ENCODE results near the gene ZNF784. TPM values are rescaled to one million over a fixed set of nuclear protein-coding genes. Genes with fewer than 3 reads are reported as not detected.

ZNF784 gene
- total and polyA plus RNA-seq, 2 of the 13 experiments (the other 11 are each of a cell fraction or from before 2014, with no cell fraction given), result 4.1 to 4.2 TPM

DNA sequence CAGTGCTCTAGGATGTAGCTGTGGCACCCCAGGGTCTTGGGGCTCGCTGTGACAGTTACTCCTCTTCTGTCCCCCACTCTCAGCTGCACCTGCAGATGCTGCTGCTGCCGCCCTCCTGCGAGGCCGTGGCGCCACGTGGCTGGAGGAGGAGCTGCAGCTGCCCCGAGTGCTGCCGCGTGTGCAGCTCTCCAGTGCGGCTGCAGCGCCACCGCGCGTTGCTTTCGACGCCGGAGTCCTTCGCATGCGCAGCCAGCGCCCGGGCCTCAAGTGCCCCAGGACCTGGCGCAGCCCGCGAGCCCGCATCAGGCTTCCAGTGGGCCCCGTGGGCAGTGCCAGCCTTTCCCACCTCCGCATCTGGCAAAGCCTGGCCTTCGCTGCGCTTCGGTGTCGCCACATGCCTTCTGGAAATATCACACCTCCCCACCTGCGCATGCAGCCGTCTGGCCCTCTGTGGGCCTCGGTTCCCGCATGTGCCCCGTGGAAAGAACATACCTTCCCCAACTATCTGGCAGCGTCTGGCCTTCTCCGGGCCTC lies 15.7 kb upstream of the ZNF784 start (continued):
- TF ChIP-seq, protein P1, sequence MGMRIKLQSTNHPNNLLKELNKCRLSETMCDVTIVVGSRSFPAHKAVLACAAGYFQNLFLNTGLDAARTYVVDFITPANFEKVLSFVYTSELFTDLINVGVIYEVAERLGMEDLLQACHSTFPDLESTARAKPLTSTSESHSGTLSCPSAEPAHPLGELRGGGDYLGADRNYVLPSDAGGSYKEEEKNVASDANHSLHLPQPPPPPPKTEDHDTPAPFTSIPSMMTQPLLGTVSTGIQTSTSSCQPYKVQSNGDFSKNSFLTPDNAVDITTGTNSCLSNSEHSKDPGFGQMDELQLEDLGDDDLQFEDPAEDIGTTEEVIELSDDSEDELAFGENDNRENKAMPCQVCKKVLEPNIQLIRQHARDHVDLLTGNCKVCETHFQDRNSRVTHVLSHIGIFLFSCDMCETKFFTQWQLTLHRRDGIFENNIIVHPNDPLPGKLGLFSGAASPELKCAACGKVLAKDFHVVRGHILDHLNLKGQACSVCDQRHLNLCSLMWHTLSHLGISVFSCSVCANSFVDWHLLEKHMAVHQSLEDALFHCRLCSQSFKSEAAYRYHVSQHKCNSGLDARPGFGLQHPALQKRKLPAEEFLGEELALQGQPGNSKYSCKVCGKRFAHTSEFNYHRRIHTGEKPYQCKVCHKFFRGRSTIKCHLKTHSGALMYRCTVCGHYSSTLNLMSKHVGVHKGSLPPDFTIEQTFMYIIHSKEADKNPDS (CRISPR knock-in tag; IDR thresholded peaks at IDR 0.05), result no peak
- TF ChIP-seq ZNF652 (CRISPR knock-in tag; IDR thresholded peaks at IDR 0.05; ENCODE audit: borderline replicate concordance, low read depth) (no peak), NR2F1 (CRISPR knock-in tag; IDR thresholded peaks at IDR 0.05) (no peak), SIN3B (IDR thresholded peaks at IDR 0.05; ENCODE audit: low read length) (no peak), FOXC1 (CRISPR knock-in tag; IDR thresholded peaks at IDR 0.05; ENCODE audit: borderline replicate concordance) (0 out of 2 replicates have a peak, but pooled peaks have one; percentile 33), MTF1 (CRISPR knock-in tag; IDR thresholded peaks at IDR 0.05) (no peak), ZNF557 (CRISPR knock-in tag; IDR thresholded peaks at IDR 0.05) (no peak), IKZF4 (CRISPR knock-in tag; IDR thresholded peaks at IDR 0.05; ENCODE audit: borderline replicate concordance, low read depth, not compliant biosample characterization) (no peak), POLR2G (IDR thresholded peaks at IDR 0.05; ENCODE audit: low read depth, low read length) (no peak), PHF5A (CRISPR knock-in tag; IDR thresholded peaks at IDR 0.05; ENCODE audit: low read depth, unreplicated experiment) (no peak), ZNF720 (CRISPR knock-in tag; IDR thresholded peaks at IDR 0.05) (no peak), KDM2A (CRISPR knock-in tag; IDR thresholded peaks at IDR 0.05; ENCODE audit: borderline replicate concordance, low read depth) (no peak)
- TF ChIP-seq, protein P2, sequence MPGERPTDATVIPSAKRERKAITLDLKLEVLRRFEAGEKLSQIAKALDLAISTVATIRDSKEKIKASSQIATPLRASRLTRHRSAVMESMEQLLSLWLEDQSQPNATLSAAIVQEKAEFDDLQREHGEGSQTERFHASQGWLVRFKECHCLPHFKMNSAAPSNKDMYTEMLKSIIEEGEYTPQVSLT (CRISPR knock-in tag; IDR thresholded peaks at IDR 0.05; ENCODE audit: borderline replicate concordance, low read depth), result no peak
- TF ChIP-seq, protein P3, sequence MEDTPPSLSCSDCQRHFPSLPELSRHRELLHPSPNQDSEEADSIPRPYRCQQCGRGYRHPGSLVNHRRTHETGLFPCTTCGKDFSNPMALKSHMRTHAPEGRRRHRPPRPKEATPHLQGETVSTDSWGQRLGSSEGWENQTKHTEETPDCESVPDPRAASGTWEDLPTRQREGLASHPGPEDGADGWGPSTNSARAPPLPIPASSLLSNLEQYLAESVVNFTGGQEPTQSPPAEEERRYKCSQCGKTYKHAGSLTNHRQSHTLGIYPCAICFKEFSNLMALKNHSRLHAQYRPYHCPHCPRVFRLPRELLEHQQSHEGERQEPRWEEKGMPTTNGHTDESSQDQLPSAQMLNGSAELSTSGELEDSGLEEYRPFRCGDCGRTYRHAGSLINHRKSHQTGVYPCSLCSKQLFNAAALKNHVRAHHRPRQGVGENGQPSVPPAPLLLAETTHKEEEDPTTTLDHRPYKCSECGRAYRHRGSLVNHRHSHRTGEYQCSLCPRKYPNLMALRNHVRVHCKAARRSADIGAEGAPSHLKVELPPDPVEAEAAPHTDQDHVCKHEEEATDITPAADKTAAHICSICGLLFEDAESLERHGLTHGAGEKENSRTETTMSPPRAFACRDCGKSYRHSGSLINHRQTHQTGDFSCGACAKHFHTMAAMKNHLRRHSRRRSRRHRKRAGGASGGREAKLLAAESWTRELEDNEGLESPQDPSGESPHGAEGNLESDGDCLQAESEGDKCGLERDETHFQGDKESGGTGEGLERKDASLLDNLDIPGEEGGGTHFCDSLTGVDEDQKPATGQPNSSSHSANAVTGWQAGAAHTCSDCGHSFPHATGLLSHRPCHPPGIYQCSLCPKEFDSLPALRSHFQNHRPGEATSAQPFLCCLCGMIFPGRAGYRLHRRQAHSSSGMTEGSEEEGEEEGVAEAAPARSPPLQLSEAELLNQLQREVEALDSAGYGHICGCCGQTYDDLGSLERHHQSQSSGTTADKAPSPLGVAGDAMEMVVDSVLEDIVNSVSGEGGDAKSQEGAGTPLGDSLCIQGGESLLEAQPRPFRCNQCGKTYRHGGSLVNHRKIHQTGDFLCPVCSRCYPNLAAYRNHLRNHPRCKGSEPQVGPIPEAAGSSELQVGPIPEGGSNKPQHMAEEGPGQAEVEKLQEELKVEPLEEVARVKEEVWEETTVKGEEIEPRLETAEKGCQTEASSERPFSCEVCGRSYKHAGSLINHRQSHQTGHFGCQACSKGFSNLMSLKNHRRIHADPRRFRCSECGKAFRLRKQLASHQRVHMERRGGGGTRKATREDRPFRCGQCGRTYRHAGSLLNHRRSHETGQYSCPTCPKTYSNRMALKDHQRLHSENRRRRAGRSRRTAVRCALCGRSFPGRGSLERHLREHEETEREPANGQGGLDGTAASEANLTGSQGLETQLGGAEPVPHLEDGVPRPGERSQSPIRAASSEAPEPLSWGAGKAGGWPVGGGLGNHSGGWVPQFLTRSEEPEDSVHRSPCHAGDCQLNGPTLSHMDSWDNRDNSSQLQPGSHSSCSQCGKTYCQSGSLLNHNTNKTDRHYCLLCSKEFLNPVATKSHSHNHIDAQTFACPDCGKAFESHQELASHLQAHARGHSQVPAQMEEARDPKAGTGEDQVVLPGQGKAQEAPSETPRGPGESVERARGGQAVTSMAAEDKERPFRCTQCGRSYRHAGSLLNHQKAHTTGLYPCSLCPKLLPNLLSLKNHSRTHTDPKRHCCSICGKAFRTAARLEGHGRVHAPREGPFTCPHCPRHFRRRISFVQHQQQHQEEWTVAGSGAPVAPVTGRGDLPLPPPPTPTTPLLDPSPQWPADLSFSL (CRISPR knock-in tag; IDR thresholded peaks at IDR 0.05), result no peak
- TF ChIP-seq, protein P4, sequence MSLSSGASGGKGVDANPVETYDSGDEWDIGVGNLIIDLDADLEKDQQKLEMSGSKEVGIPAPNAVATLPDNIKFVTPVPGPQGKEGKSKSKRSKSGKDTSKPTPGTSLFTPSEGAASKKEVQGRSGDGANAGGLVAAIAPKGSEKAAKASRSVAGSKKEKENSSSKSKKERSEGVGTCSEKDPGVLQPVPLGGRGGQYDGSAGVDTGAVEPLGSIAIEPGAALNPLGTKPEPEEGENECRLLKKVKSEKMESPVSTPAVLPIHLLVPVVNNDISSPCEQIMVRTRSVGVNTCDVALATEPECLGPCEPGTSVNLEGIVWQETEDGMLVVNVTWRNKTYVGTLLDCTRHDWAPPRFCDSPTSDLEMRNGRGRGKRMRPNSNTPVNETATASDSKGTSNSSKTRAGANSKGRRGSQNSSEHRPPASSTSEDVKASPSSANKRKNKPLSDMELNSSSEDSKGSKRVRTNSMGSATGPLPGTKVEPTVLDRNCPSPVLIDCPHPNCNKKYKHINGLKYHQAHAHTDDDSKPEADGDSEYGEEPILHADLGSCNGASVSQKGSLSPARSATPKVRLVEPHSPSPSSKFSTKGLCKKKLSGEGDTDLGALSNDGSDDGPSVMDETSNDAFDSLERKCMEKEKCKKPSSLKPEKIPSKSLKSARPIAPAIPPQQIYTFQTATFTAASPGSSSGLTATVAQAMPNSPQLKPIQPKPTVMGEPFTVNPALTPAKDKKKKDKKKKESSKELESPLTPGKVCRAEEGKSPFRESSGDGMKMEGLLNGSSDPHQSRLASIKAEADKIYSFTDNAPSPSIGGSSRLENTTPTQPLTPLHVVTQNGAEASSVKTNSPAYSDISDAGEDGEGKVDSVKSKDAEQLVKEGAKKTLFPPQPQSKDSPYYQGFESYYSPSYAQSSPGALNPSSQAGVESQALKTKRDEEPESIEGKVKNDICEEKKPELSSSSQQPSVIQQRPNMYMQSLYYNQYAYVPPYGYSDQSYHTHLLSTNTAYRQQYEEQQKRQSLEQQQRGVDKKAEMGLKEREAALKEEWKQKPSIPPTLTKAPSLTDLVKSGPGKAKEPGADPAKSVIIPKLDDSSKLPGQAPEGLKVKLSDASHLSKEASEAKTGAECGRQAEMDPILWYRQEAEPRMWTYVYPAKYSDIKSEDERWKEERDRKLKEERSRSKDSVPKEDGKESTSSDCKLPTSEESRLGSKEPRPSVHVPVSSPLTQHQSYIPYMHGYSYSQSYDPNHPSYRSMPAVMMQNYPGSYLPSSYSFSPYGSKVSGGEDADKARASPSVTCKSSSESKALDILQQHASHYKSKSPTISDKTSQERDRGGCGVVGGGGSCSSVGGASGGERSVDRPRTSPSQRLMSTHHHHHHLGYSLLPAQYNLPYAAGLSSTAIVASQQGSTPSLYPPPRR (CRISPR knock-in tag; IDR thresholded peaks at IDR 0.05; ENCODE audit: borderline replicate concordance), result no peak

All from HepG2 (cell line).